ENCODE measurements around the gene STX4. TPM values are rescaled to one million over a fixed set of nuclear protein-coding genes. Genes with fewer than 3 reads are reported as not detected.
A peak's percentile ranks its signal among the peaks of the same experiment; 100 is the strongest.
"Not testable (repeated sequence)": the region's sequence is repeated elsewhere in the genome, so short reads cannot be mapped to it uniquely, and the experiment has no call there.

STX4 gene
- total RNA-seq, 2 donors from 2014 or later: 49.4 to 76.9 TPM

DNA sequence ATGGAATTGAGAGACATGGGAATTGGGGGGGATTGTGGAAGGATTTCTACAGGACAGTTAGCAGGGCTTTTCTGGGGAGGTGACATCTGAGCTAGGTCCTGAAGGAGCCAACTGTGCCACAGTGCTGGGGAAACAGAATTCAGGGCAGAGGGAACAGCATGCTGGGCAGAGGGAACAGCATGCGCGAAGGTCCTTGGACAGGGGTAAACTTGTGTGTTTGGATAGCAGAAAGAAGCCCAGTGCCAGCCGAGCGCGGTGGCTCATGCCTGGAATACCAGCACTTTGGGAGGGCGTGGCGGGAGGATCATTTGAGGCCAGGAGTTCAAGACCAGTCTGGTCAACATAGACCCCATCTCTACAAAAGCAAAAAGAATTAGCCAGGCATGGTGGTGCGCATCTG lies 26.8 kb upstream of the STX4 start:
- Mint-ChIP-seq H3K36me3 (ENCODE audit: low read depth) (no peaks in the 10 kb centered on the region), H3K9me3 (no peaks in the 10 kb centered on the region)

GRCh38 chr16:31007684-31008083 lies 25.7 kb upstream of the STX4 start:
- no peak for ATAC-seq (replicated peaks)
- H3K9me3 Mint-ChIP-seq: no peaks in the 10 kb centered on the region
- H3K4me3 Mint-ChIP-seq: no peak overlapping the region
- no peak overlapping the region for H3K27ac Mint-ChIP-seq
- no peaks in the 10 kb centered on the region for H3K36me3 Mint-ChIP-seq (ENCODE audit: low read depth)
- H3K4me1 Mint-ChIP-seq: peaks cover 4% of the 10 kb centered on the region
- peaks cover 15% of the 10 kb centered on the region for H3K27me3 Mint-ChIP-seq

More for the DNA sequence above, 26.8 kb upstream of the STX4 start:
- H3K27me3 Mint-ChIP-seq: peaks cover 7% of the 10 kb centered on the region
- no peak overlapping the region for H3K27ac Mint-ChIP-seq
- no peaks in the 10 kb centered on the region for H3K4me1 Mint-ChIP-seq
- no peak overlapping the region for H3K4me3 Mint-ChIP-seq
- no peak for ATAC-seq (replicated peaks)

- Mint-ChIP-seq H3K27me3 (peaks cover 18% of the 10 kb centered on the region), H3K27ac (no peak overlapping the region), H3K36me3 (ENCODE audit: low read depth) (no peaks in the 10 kb centered on the region), H3K9me3 (no peaks in the 10 kb centered on the region), H3K4me3 (no peak overlapping the region), H3K4me1 (peaks cover 4% of the 10 kb centered on the region)
- no peak for ATAC-seq (replicated peaks)
Observed at GRCh38 chr16:31008149-31008548, 25.2 kb upstream of the STX4 start.

DNA sequence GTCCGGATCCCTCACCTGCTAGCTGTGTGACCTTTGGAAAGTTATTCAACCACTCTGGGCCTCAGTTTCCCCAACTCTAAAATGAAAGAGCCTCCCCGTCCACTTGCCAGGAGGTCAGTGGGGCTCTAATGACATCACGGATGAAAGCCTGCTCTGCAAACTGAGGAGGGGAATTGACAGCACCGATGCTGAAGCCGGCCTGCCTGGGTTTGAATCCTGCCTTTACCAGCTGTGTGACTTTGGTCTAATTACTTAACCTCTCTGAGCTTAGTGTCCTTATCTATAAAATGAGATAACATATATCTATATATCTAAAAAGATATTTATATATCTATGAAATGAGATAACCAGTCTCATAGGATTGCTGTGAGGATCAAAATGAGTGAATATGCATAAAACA lies 24.8 kb upstream of the STX4 start:
- H3K4me3 Mint-ChIP-seq: no peak overlapping the region
- H3K9me3 Mint-ChIP-seq: no peaks in the 10 kb centered on the region
- no peak for ATAC-seq (replicated peaks)
- peaks cover 22% of the 10 kb centered on the region for H3K27me3 Mint-ChIP-seq
- H3K27ac Mint-ChIP-seq: peak overlapping the region; percentile 26
- peaks cover 4% of the 10 kb centered on the region for H3K4me1 Mint-ChIP-seq
- H3K36me3 Mint-ChIP-seq (ENCODE audit: low read depth): no peaks in the 10 kb centered on the region

DNA sequence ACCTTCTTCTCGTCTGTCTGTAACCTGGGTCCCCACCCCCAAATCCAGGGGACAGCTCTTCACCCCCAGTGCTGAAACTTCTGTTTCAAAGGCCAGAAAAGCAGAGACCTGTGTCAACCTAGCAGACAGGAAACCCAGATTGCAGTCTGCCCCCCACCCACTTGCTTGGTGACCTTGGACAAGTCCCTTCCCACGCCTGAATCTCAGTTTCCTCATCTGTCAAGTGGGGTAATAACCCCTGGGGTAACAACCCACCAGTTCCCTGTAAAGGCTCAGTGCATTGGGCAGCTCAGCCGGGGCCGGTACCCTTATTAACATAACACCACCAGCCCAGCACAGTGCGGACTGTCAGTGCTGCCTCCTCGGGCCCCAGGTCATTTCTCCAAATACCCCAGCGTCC lies 24.2 kb upstream of the STX4 start:
- peaks cover 4% of the 10 kb centered on the region for H3K4me1 Mint-ChIP-seq
- no peaks in the 10 kb centered on the region for H3K36me3 Mint-ChIP-seq (ENCODE audit: low read depth)
- H3K27ac Mint-ChIP-seq: peak overlapping the region; percentile 26
- no peak overlapping the region for H3K4me3 Mint-ChIP-seq
- H3K9me3 Mint-ChIP-seq: no peaks in the 10 kb centered on the region
- H3K27me3 Mint-ChIP-seq: peaks cover 25% of the 10 kb centered on the region
- ATAC-seq (replicated peaks): no peak

DNA sequence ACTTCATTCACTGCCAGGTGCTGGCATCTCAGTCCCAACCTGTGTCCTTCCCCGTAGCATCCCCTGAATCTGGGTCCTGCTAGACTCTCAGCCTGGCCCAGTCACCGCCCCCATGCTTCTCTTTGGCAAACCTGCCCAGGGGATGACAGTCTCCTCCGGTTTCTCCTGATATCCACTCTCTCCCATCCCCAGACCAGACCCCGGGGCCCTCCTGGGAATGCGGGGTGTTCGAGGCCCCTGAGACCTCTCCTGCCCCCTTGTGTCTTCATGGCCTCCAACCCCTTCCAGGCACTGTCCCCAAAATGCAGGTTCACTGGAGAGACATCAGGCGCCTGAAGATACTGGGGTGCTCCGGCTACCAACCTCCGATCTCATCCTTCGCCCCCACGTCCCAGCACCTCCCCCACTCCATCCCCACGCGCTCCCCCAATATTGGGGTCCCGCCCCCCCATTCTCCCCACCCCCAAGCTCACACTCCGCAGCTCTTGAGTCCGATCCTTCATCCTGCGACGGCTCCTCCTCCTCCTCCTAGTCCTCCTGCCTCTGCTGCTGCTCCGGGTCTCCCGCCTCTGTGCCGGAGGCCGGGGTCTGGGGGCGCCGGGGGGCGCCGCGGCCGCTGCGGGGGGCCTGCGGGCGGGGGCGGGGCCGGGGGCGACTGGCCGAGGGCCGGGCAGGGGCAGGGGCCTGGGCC lies 23.3 kb upstream of the STX4 start:
- Mint-ChIP-seq H3K36me3 (ENCODE audit: low read depth) (no peaks in the 10 kb centered on the region), H3K9me3 (no peaks in the 10 kb centered on the region), H3K4me1 (peaks cover 4% of the 10 kb centered on the region), H3K27me3 (peaks cover 28% of the 10 kb centered on the region), H3K27ac (peak overlapping the region; percentile 26), H3K4me3 (peak overlapping the region; percentile 47)
- ATAC-seq (replicated peaks): no peak

DNA sequence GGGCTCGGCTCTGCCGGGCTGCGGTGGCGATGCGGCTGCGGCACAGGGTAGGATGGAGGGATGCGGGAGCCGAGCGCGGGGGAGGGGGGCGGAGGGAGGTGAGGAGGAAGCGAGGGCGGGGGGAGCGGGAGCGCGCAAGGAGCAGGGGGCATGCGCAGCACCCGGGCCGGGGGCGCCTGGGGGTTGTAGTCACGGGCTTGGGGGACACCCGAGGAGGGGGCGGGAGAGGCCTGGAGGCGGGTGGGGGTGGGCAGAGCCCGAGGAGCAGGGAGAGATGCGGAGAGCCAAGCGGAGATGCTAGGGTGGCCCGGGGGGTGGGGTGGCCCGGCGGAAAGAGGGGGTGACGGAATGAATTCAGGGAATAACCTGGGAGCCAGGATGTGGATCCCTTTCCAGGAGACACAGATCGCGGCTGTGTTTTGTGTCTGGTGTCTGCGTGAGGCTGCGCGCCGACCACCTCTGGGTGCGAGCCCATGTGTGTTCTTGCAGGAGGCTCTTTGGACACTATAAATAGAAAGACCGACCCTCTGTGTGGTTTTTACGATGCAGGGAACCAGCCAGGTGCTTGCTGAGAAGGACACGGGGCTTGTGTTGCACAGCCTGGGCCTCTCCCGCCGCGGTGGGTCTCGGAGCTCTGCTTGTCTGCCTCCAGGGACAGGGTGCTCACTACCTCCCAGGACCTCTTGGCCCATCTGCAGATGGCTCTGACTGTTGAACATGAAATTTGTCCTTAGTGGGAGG lies 22.6 kb upstream of the STX4 start, which contains the start of gene STX1B:
Gene STX1B, minus strand, starts transcription at position 54 of the 741 bp plus-strand sequence. CDS start 242 bp downstream, outside the sequence.
- H3K4me3 Mint-ChIP-seq: peak within 1 kb of the TSS; percentile 47
- H3K27ac Mint-ChIP-seq: peak within 1 kb of the TSS; percentile 26
- peak; percentile 35 for ATAC-seq (replicated peaks)
- H3K4me1 Mint-ChIP-seq: peaks cover 4% of the 10 kb centered on the region
- H3K36me3 Mint-ChIP-seq (ENCODE audit: low read depth): no peaks in the 10 kb centered on the region
- H3K27me3 Mint-ChIP-seq: peaks cover 30% of the 10 kb centered on the region
- H3K9me3 Mint-ChIP-seq: no peaks in the 10 kb centered on the region

DNA sequence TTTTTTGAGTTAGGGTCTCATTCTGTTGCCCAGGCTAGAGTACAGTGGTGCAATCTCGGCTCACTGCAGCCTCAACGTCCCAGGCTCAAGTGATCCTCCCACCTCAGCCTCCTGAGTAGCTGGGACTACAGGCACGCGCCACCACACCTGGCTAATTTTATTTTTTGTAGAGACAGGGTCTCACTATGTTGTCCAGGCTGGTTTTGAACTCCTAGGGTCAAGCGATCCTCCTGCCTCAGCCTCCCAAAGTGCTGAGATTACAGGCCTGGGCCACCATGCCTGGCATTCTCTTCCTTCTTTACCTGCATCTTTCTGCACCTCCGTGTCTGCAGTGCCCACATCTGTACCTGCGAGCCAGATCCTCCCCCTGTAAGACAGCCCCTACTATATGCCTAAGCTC lies 21.5 kb upstream of the STX4 start:
- peak overlapping the region; percentile 32 for H3K27ac Mint-ChIP-seq
- H3K9me3 Mint-ChIP-seq; ATAC-seq (replicated peaks); H3K4me1 Mint-ChIP-seq; H3K36me3 Mint-ChIP-seq (ENCODE audit: low read depth): not testable (repeated sequence)
- peak overlapping the region; percentile 47 for H3K4me3 Mint-ChIP-seq
- peaks cover 30% of the 10 kb centered on the region for H3K27me3 Mint-ChIP-seq

DNA sequence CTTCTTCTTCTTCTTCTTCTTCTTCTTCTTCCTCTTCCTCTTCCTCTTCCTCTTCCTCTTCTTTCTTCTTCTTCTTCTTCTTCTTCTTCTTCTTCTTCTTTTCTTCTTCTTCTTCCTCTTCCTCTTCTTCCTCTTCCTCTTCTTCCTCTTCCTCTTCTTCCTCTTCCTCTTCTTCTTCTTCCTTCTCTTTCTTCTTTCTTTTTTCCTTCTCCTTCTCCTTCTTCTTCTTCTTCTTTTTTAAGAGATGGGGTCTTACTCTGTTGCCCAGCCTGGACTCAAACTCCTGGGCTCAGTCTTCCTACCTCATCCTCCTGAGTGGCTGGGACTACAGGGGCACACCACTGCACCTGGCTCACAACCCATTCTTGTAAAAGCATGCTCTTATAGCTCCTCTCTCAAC lies 20.1 kb upstream of the STX4 start:
- not testable (repeated sequence) for H3K36me3 Mint-ChIP-seq (ENCODE audit: low read depth); H3K27ac Mint-ChIP-seq; ATAC-seq (replicated peaks)

GRCh38 chr16:31016018-31016417 lies 17.3 kb upstream of the STX4 start:
- ATAC-seq (replicated peaks): no peak
- Mint-ChIP-seq H3K27ac (no peak overlapping the region), H3K9me3 (no peaks in the 10 kb centered on the region), H3K27me3 (peaks cover 27% of the 10 kb centered on the region), H3K36me3 (ENCODE audit: low read depth) (no peaks in the 10 kb centered on the region), H3K4me3 (no peak overlapping the region), H3K4me1 (peaks cover 4% of the 10 kb centered on the region)

More for the DNA sequence above, 20.1 kb upstream of the STX4 start:
- H3K4me3 Mint-ChIP-seq, H3K9me3 Mint-ChIP-seq, H3K4me1 Mint-ChIP-seq: not testable (repeated sequence)
- peaks cover 30% of the 10 kb centered on the region for H3K27me3 Mint-ChIP-seq

GRCh38 chr16:31017756-31018155 lies 15.6 kb upstream of the STX4 start:
- ATAC-seq (replicated peaks); H3K4me3 Mint-ChIP-seq; H3K27ac Mint-ChIP-seq; H3K36me3 Mint-ChIP-seq (ENCODE audit: low read depth); H3K4me1 Mint-ChIP-seq; H3K9me3 Mint-ChIP-seq: not testable (repeated sequence)
- peaks cover 15% of the 10 kb centered on the region for H3K27me3 Mint-ChIP-seq

- no peak overlapping the region for H3K27ac Mint-ChIP-seq
- H3K27me3 Mint-ChIP-seq: no peaks in the 10 kb centered on the region
- no peaks in the 10 kb centered on the region for H3K9me3 Mint-ChIP-seq
- H3K4me3 Mint-ChIP-seq: no peak overlapping the region
- H3K36me3 Mint-ChIP-seq (ENCODE audit: low read depth): no peaks in the 10 kb centered on the region
- ATAC-seq (replicated peaks): no peak
- H3K4me1 Mint-ChIP-seq: no peaks in the 10 kb centered on the region
Observed at GRCh38 chr16:31020536-31020935, 12.8 kb upstream of the STX4 start.

DNA sequence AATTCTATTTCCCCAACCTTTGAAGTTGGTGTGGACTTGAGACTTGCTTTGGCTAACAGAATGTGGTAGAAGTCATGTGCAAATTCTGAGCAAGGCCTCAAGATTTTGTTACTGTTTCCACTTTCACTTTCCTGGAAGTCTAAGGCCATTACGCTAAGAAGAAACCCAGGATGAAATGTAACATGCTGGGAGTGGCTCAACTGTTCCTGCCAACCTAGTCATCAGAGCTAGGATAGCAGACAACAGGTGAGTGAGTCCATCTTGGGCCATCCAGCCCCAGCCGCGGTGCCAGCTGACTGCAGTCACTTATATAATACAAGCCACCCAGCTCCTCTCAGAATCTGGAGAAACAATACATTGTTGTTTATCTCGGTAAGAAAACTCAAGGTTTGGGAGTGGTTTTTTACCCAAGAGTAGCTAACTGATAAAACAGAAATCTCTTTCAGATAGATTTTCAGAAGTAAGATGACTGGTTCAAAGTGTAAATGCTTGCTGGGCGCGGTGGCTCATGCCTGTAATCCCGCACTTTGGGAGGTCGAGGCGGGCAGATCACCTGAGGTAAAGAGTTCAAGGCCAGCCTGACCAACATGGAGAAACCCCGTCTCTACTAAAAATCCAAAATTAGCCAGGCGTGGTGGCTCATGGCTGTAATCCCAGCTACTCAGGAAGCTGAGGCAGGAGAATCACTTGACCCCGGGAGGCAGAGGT lies 10.7 kb upstream of the STX4 start:
- Mint-ChIP-seq H3K27me3 (no peaks in the 10 kb centered on the region), H3K4me3 (no peak overlapping the region), H3K9me3 (no peaks in the 10 kb centered on the region), H3K36me3 (ENCODE audit: low read depth) (no peaks in the 10 kb centered on the region), H3K4me1 (no peaks in the 10 kb centered on the region), H3K27ac (no peak overlapping the region)
- no peak for ATAC-seq (replicated peaks)

GRCh38 chr16:31023252-31023602 lies 10.1 kb upstream of the STX4 start:
- H3K9me3 Mint-ChIP-seq: no peaks in the 10 kb centered on the region
- no peak for ATAC-seq (replicated peaks)
- no peaks in the 10 kb centered on the region for H3K27me3 Mint-ChIP-seq
- no peaks in the 10 kb centered on the region for H3K4me1 Mint-ChIP-seq
- H3K27ac Mint-ChIP-seq: no peak overlapping the region
- no peak overlapping the region for H3K4me3 Mint-ChIP-seq
- H3K36me3 Mint-ChIP-seq (ENCODE audit: low read depth): no peaks in the 10 kb centered on the region

All from activated T-helper 17 cell treated with anti-CD3 and anti-CD28 coated beads, Interleukin-2, amount 50 U/mL, for 72 hours (primary cell).